PC-9 (cell line): ENCODE results near the gene SELENOF.

Source experiments
- CTCF ChIP-seq: fragments of 200-600 bp; sonication (generic); conservative IDR thresholded peaks from 2 replicates; pipeline ENCODE4 v1.6.1; 2017; ENCODE audit warnings: mixed run types, antibody characterized with exemption, mild to moderate bottlenecking, moderate library complexity
- EZH2 ChIP-seq: fragments of 200-600 bp; sonication (generic); IDR thresholded peaks from 2 replicates; pipeline ENCODE4 v1.8.0; 2017; ENCODE audit warnings: antibody characterized with exemption, low read depth

GRCh38 chr1:86865973-86866637 is 47.8 kb downstream of the SELENOF start:
- TF ChIP-seq EZH2 (no peak), CTCF (no peak)
